ENCODE results near the gene ZNF124.

Gene ZNF124

GRCh38 chr1:247111700-247112478 lies 59.9 kb downstream of the ZNF124 start:
- no peak for DNase-seq

GRCh38 chr1:247111259-247111699 lies 60.5 kb downstream of the ZNF124 start:
- no peak for DNase-seq

GRCh38 chr1:247110627-247111258 lies 61.1 kb downstream of the ZNF124 start:
- DNase-seq, result no peak

GRCh38 chr1:247107694-247108093 lies 64.1 kb downstream of the ZNF124 start:
- DNase-seq, result no peak

- no peak for DNase-seq
Measured at GRCh38 chr1:247105966-247106365, 65.9 kb downstream of the ZNF124 start.

Measured in KG1 (cell line).